Small intestine (tissue), 7 donors: ENCODE measurements around the gene C2orf42. TPM values are rescaled to one million over a fixed set of nuclear protein-coding genes. Genes with fewer than 3 reads are reported as not detected.
"Not testable (repeated sequence)": the region's sequence is repeated elsewhere in the genome, so short reads cannot be mapped to it uniquely, and the experiment has no call there.

ENCODE experiments used
- DNase-seq, 2 donors: peaks; one replicate each; pipeline versions ENCODE4 v3.0.0 to v3.0.0-alpha.2; 2013
- FAIRE-seq: peaks from 2 replicates; lab custom pipeline; 2012; peaks lifted over from hg19 to GRCh38; lab: Jason Lieb, UNC
- H3K27ac ChIP-seq, 3 donors: one replicate each; pipeline ENCODE4 v1.5.1; 2013; ENCODE audit warnings: low read length in 2 of 3, mild to moderate bottlenecking in 2 of 3, control low read depth in 1 of 3, inconsistent platforms in 1 of 3, low read depth in 1 of 3, moderate library complexity in 1 of 3
- H3K27me3 ChIP-seq, 3 donors: one replicate each; pipeline ENCODE4 v1.6.1; 2013; ENCODE audit warnings: low read length in 3 of 3, inconsistent platforms in 1 of 3; ENCODE audit not compliant: control insufficient read depth in 3 of 3, insufficient read depth in 3 of 3
- H3K36me3 ChIP-seq, 3 donors: one replicate each; pipeline ENCODE4 v1.6.1; 2013; ENCODE audit warnings: low read length in 3 of 3, inconsistent platforms in 1 of 3, low read depth in 1 of 3, mild to moderate bottlenecking in 1 of 3, moderate library complexity in 1 of 3; ENCODE audit not compliant: control insufficient read depth in 3 of 3, insufficient read depth in 2 of 3
- H3K4me1 ChIP-seq, 3 donors: one replicate each; pipeline ENCODE4 v1.6.1; 2013; ENCODE audit warnings: low read length in 2 of 3, inconsistent platforms in 1 of 3, low read depth in 1 of 3, mild to moderate bottlenecking in 1 of 3, moderate library complexity in 1 of 3; ENCODE audit not compliant: control insufficient read depth in 3 of 3, insufficient read depth in 2 of 3
- H3K4me3 ChIP-seq, 3 donors: one replicate each; pipeline ENCODE4 v1.5.1; 2013; ENCODE audit warnings: low read length in 3 of 3, control low read depth in 1 of 3, inconsistent platforms in 1 of 3, low read depth in 1 of 3, mild to moderate bottlenecking in 1 of 3, moderate library complexity in 1 of 3
- H3K9me3 ChIP-seq, 2 donors: one replicate each; pipeline ENCODE4 v1.6.1; 2013; ENCODE audit warnings: low read depth in 1 of 2, low read length in 1 of 2; ENCODE audit not compliant: control insufficient read depth in 2 of 2, insufficient read depth in 1 of 2
- WGBS, 3 donors: extraction: QIAGEN DNeasy Blood & Tissue Kit; methylation state at CpG; one replicate each; pipeline ENCODE4 v1.1.7; 2013; 5-methylcytosine and 5-hydroxymethylcytosine counted together
- polyA plus RNA-seq, 4 donors: library from polyadenylated mRNA; stranded (reverse) in 3 of 4; unstranded in 1 of 4; fragments of 200-250 nt in 3 of 4; fragments of 120-200 nt in 1 of 4; gene quantifications; one replicate each; pipeline versions ENCODE4 v1.2.1 to v1.2.3, GENCODE V29; 2013
- donor health status: healthy with polysubstance abuse.
- donor health status: control.
- donor health status: control.
- donor health status: Bipolar disorder and iron deficiency.
- donor health status: healthy.

The C2orf42 gene
- polyA plus RNA-seq, 4 donors = 4.3 to 11.9 (median 7.0) TPM

GRCh38 chr2:70143314-70144150 lies 47.3 kb downstream of the C2orf42 start:
- Histone ChIP-seq H3K36me3 (no peaks in the 10 kb centered on the region), H3K27me3 (no peaks in the 10 kb centered on the region), H3K27ac (peak overlapping the region; percentile 89 to 98 (median 98)), H3K4me3 (peak overlapping the region in 1 of 3 donors; percentile 42), H3K9me3 (no peaks in the 10 kb centered on the region), H3K4me1 (peaks cover 0 to 20% (median 4%) of the 10 kb centered on the region in 3 donors)
- no peak for FAIRE-seq
- 58 to 61% (median 59%) methylated on average over 18 of the region's 18 CpGs for WGBS, 3 donors
- peak; percentile 69 to 82 for DNase-seq

- FAIRE-seq (no peak), DNase-seq (peak; percentile 100)
- 0 to 1% (median 0%) methylated on average over 41 to 50 of the region's 50 CpGs for WGBS, 3 donors
- Histone ChIP-seq H3K27me3 (no peaks in the 10 kb centered on the region), H3K4me3 (peak overlapping the region in 1 of 3 donors; percentile 45), H3K9me3 (no peaks in the 10 kb centered on the region), H3K4me1 (peaks cover 0 to 20% (median 4%) of the 10 kb centered on the region in 3 donors), H3K36me3 (no peaks in the 10 kb centered on the region), H3K27ac (peak overlapping the region; percentile 89 to 100 (median 98))
Observed at GRCh38 chr2:70142590-70143313, 48.1 kb downstream of the C2orf42 start.

GRCh38 chr2:70141902-70142589 lies 48.8 kb downstream of the C2orf42 start:
- FAIRE-seq (no peak), DNase-seq (no peak)
- no peaks in the 10 kb centered on the region for H3K9me3 ChIP-seq
- peaks cover 0 to 20% (median 4%) of the 10 kb centered on the region in 3 donors for H3K4me1 ChIP-seq
- H3K27me3 ChIP-seq = no peaks in the 10 kb centered on the region
- H3K27ac ChIP-seq = peak overlapping the region; percentile 97 to 100 (median 97)
- peak overlapping the region; percentile 45 to 58 (median 49) for H3K4me3 ChIP-seq
- WGBS, 3 donors = 0 to 1% (median 1%) methylated on average over 29 to 73 of the region's 73 CpGs
- no peaks in the 10 kb centered on the region for H3K36me3 ChIP-seq

DNA sequence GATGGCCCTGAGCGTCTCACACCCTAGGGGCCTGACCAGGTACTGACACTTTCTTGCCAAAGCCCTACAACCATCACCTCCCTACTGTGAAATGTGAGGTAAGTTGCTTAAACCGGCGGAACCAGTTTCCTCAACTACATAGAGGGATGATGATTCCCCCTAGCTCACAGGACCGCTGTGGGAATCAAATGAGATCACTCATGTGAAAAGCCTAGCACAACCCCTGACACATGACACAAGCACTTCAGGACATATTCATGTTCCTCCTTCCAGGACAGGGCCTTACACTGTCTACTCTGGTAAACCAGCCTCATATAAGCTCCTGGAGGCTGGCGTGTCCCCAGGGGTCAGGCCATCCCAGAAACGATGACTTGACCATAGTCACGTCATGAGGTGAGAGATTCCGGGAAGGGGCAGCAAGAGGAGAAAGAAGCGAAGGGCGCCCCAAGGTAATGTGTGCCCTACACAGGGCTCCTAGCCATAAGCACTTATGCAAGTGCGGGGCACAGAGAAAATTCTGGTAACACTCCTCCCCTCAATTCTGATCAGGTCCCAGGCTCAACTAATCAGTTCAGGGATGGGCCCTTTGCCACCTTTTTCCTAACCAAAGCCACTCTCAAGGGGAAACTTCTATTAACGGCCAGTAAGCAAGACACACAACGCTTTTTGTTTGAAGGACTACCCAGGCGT lies 49.5 kb downstream of the C2orf42 start:
- peaks cover 0 to 20% (median 4%) of the 10 kb centered on the region in 3 donors for H3K4me1 ChIP-seq
- no peaks in the 10 kb centered on the region for H3K9me3 ChIP-seq
- FAIRE-seq (no peak), DNase-seq (peak; percentile 60 to 92)
- no peaks in the 10 kb centered on the region for H3K36me3 ChIP-seq
- H3K4me3 ChIP-seq = peak overlapping the region; percentile 45 to 58 (median 49)
- H3K27me3 ChIP-seq = no peaks in the 10 kb centered on the region
- WGBS, 3 donors = 39 to 51% (median 44%) methylated on average over 14 of the region's 14 CpGs
- peak overlapping the region; percentile 97 to 100 (median 97) for H3K27ac ChIP-seq

DNA sequence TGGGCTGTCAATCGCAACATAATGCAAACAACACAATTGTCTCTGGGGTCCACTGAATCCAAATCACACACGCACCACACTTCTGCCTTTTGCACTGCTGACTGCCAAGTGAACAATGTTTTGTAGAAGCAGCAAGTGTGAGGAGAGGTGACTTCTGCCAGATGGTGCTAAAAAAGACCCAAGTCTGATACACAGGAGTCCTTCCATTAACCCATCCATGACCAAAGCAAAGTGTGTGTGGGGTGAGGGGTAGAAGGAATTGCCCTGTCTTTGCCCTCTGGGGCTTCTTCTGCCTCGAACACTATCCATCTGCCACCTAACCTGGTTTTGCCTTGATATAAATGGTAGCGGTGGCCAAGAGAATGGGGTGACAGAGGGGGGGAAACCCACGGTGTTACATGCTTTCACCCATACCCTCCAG lies 50.0 kb downstream of the C2orf42 start:
- peak overlapping the region; percentile 97 to 100 (median 97) for H3K27ac ChIP-seq
- FAIRE-seq (no peak), DNase-seq (no peak)
- no peaks in the 10 kb centered on the region for H3K36me3 ChIP-seq
- H3K4me3 ChIP-seq = no peak overlapping the region
- 82 to 83% (median 82%) methylated on average over 5 of the region's 5 CpGs for WGBS, 3 donors
- H3K4me1 ChIP-seq = peaks cover 0 to 25% (median 6%) of the 10 kb centered on the region in 3 donors
- H3K27me3 ChIP-seq = no peaks in the 10 kb centered on the region
- no peaks in the 10 kb centered on the region for H3K9me3 ChIP-seq

GRCh38 chr2:70134323-70134983 lies 56.4 kb downstream of the C2orf42 start:
- H3K4me3 ChIP-seq, H3K27me3 ChIP-seq, H3K9me3 ChIP-seq, FAIRE-seq, H3K36me3 ChIP-seq, DNase-seq: not testable (repeated sequence)
- 81 to 89% (median 85%) methylated on average over 9 to 10 of the region's 10 CpGs for WGBS, 3 donors
- peak overlapping the region in 1 of 3 donors; percentile 93 for H3K27ac ChIP-seq
- H3K4me1 ChIP-seq = peaks cover 0 to 20% (median 7%) of the 10 kb centered on the region in 3 donors

GRCh38 chr2:70133491-70134322 lies 57.1 kb downstream of the C2orf42 start:
- Histone ChIP-seq H3K4me3 (no peak overlapping the region), H3K4me1 (peaks cover 0 to 20% (median 7%) of the 10 kb centered on the region in 3 donors), H3K27me3 (no peaks in the 10 kb centered on the region), H3K9me3 (no peaks in the 10 kb centered on the region), H3K27ac (peak overlapping the region in 2 of 3 donors; percentile 50 to 93), H3K36me3 (no peaks in the 10 kb centered on the region)
- DNase-seq = no peak
- WGBS, 3 donors = 67 to 86% (median 75%) methylated on average over 10 of the region's 10 CpGs
- no peak for FAIRE-seq
